ENCODE measurements around the gene MRPL20.

DNA sequence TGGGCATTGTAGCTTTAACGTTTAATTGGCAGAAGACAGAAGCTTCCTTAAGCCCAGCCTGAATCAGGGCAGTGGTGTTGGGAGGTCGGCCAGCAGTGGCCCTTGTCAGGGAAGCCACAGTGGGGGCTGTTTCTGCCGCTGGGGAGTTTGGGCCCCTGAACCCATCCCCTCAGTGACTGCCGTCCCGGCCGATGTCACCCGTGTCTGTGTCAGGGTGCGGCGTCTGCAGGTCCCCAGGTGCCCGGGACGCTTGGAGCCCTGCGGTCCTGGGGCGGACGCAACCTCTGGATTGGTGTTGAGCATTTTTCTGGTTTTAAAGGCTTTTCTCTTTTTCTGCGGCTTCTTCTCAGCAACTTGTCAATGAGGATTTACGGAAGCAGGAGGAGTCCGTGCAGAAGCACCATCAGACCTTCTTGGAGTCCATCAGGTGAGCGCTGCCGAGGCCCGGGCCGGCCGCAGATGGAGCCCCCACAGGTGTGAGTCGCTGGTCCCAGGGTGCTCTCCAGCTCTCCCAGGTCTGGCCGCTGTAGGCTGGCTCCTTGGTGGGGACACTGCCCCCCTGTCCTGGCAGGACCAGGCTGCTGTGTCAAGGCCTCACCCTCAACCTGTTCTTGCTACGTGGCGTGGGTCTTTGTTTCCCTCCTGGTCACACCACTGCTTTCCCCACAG, 44.7 kb upstream of the MRPL20 start:
- TF ChIP-seq, protein P1, sequence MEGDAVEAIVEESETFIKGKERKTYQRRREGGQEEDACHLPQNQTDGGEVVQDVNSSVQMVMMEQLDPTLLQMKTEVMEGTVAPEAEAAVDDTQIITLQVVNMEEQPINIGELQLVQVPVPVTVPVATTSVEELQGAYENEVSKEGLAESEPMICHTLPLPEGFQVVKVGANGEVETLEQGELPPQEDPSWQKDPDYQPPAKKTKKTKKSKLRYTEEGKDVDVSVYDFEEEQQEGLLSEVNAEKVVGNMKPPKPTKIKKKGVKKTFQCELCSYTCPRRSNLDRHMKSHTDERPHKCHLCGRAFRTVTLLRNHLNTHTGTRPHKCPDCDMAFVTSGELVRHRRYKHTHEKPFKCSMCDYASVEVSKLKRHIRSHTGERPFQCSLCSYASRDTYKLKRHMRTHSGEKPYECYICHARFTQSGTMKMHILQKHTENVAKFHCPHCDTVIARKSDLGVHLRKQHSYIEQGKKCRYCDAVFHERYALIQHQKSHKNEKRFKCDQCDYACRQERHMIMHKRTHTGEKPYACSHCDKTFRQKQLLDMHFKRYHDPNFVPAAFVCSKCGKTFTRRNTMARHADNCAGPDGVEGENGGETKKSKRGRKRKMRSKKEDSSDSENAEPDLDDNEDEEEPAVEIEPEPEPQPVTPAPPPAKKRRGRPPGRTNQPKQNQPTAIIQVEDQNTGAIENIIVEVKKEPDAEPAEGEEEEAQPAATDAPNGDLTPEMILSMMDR (IDR thresholded peaks at IDR 0.05): no peak
- TF ChIP-seq POLR2A (IDR thresholded peaks at IDR 0.05): no peak

Measured in body of pancreas (tissue), 4 donors.